GM19023 (cell line): Measurements from ENCODE around the gene DAB2IP.

Experiments used
- ATAC-seq: cut with Tn5 transposase; IDR thresholded peaks from one replicate; pipeline ENCODE4 v1.9.1; 2021; ENCODE audit warnings: mild to moderate bottlenecking, moderate library complexity; ENCODE audit not compliant: unreplicated experiment

DAB2IP gene

GRCh38 chr9:121827251-121827967, 176.0 kb downstream of the DAB2IP start:
- no peak for ATAC-seq

GRCh38 chr9:121830441-121831140, 179.2 kb downstream of the DAB2IP start:
- ATAC-seq, result no peak

GRCh38 chr9:121831869-121832268, 180.4 kb downstream of the DAB2IP start:
- no peak for ATAC-seq

- ATAC-seq, result no peak
Observed at GRCh38 chr9:121833061-121833460, 181.6 kb downstream of the DAB2IP start.
